IMR-90 (cell line): ENCODE measurements around the gene EXOC2. TPM values are rescaled to one million over a fixed set of nuclear protein-coding genes. Genes with fewer than 3 reads are reported as not detected.

Experiments
- ATAC-seq: fragments of 200-7000 bp; cut with Tn5 transposase; 2 replicates; pipeline ENCODE4 v1.9.1; 2020; ENCODE audit warnings: low read depth, mild to moderate bottlenecking, moderate library complexity
- BruUV-seq: library from RNA; stranded (reverse); fragments of 400-500 nt; replicated peaks from 2 replicates; lab custom pipeline; 2021; lab: Mats Ljungman, UMichigan
- CTCF ChIA-PET: fragments of 300-600 bp; formaldehyde crosslinking; extraction: SDS; loops from one replicate; lab custom pipeline; 2021; ENCODE audit warnings: antibody characterized with exemption; lab: Yijun Ruan, JAX
- POLR2A ChIA-PET: fragments of 300-600 bp; sonication (Branson Sonifier 250); formaldehyde crosslinking; loops from one replicate; lab custom pipeline; 2022; ENCODE audit warnings: antibody characterized with exemption; ENCODE audit not compliant: unreplicated experiment; lab: Charles Lee
- DNase-seq: peaks from one replicate; pipeline ENCODE4 v3.0.0; 2013
- H2AFZ ChIP-seq: replicated peaks from 2 replicates; pipeline ENCODE3; 2013; ENCODE audit warnings: low read length, mild to moderate bottlenecking; ENCODE audit not compliant: poor library complexity
- H2AK5ac ChIP-seq: 2 replicates; pipeline ENCODE4 v1.6.1; 2013; ENCODE audit warnings: low read depth, low read length, inconsistent platforms
- H2AK9ac ChIP-seq: replicated peaks from 2 replicates; pipeline ENCODE3; 2013; ENCODE audit warnings: mild to moderate bottlenecking, low read depth, low read length, moderate library complexity; ENCODE audit not compliant: poor library complexity
- H2BK120ac ChIP-seq: 2 replicates; pipeline ENCODE4 v1.6.1; 2013; ENCODE audit warnings: low read depth, low read length, inconsistent platforms
- H2BK15ac ChIP-seq: 3 replicates; pipeline ENCODE4 v1.6.1; 2013; ENCODE audit warnings: low read depth, low read length, inconsistent platforms
- H2BK20ac ChIP-seq: 2 replicates; pipeline ENCODE4 v1.6.1; 2013; ENCODE audit warnings: low read depth, mild to moderate bottlenecking, inconsistent platforms, low read length, moderate library complexity
- H2BK5ac ChIP-seq: 2 replicates; pipeline ENCODE4 v1.6.1; 2013; ENCODE audit warnings: mild to moderate bottlenecking, low read depth, low read length, inconsistent platforms; ENCODE audit not compliant: poor library complexity, severe bottlenecking
- H3K14ac ChIP-seq: replicated peaks from 2 replicates; pipeline ENCODE4 v1.6.1; 2013; ENCODE audit warnings: low read depth, low read length, inconsistent platforms
- H3K18ac ChIP-seq: 2 replicates; pipeline ENCODE4 v1.6.1; 2013; ENCODE audit warnings: low read depth, low read length, control low read depth
- H3K23ac ChIP-seq: 2 replicates; pipeline ENCODE4 v1.6.1; 2013; ENCODE audit warnings: low read depth, low read length, inconsistent platforms
- H3K27ac ChIP-seq: 2 replicates; pipeline ENCODE4 v1.5.1; 2013; ENCODE audit warnings: mild to moderate bottlenecking, control low read depth, low read length; ENCODE audit not compliant: insufficient read depth
- H3K27me3 ChIP-seq: 2 replicates; pipeline ENCODE4 v1.6.1; 2013; ENCODE audit warnings: low read length; ENCODE audit not compliant: control insufficient read depth, insufficient read depth
- H3K36me3 ChIP-seq: 2 replicates; pipeline ENCODE4 v1.6.1; 2013; ENCODE audit warnings: low read length, mixed read lengths; ENCODE audit not compliant: control insufficient read depth, insufficient read depth
- H3K4ac ChIP-seq: 2 replicates; pipeline ENCODE4 v1.6.1; 2013; ENCODE audit warnings: low read depth, low read length, inconsistent platforms
- H3K4me1 ChIP-seq: 2 replicates; pipeline ENCODE4 v1.6.1; 2013; ENCODE audit warnings: low read length, mixed read lengths; ENCODE audit not compliant: control insufficient read depth, insufficient read depth
- H3K4me2 ChIP-seq: 2 replicates; pipeline ENCODE4 v1.6.1; 2013; ENCODE audit warnings: low read depth, mild to moderate bottlenecking, control low read depth, low read length, moderate library complexity
- H3K4me3 ChIP-seq: 2 replicates; pipeline ENCODE4 v1.5.1; 2013; ENCODE audit warnings: low read depth, mild to moderate bottlenecking, control low read depth, low read length, moderate library complexity; ENCODE audit not compliant: insufficient read depth
- H3K56ac ChIP-seq: 2 replicates; pipeline ENCODE4 v1.6.1; 2013; ENCODE audit warnings: low read length, inconsistent platforms; ENCODE audit not compliant: insufficient read depth; ENCODE audit errors: extremely low read depth
- H3K79me1 ChIP-seq, 2 experiments: 2 replicates each; pipeline ENCODE4 v1.6.1; 2013; ENCODE audit warnings: low read length in 2 of 2, inconsistent platforms in 1 of 2, low read depth in 1 of 2
- H3K9ac ChIP-seq: 2 replicates; pipeline ENCODE4 v1.6.1; 2013; ENCODE audit warnings: low read depth, low read length, control low read depth
- H3K9me1 ChIP-seq: 2 replicates; pipeline ENCODE4 v1.6.1; 2013; ENCODE audit warnings: low read length, inconsistent platforms; ENCODE audit not compliant: insufficient read depth
- H3K9me3 ChIP-seq: 2 replicates; pipeline ENCODE4 v1.6.1; 2013; ENCODE audit warnings: low read length; ENCODE audit not compliant: control insufficient read depth, insufficient read depth
- H4K20me1 ChIP-seq: 2 replicates; pipeline ENCODE4 v1.6.1; 2013; ENCODE audit warnings: low read length, inconsistent platforms; ENCODE audit not compliant: insufficient read depth
- H4K5ac ChIP-seq: 2 replicates; pipeline ENCODE4 v1.6.1; 2013; ENCODE audit warnings: mild to moderate bottlenecking, low read depth, low read length, control low read depth
- H4K8ac ChIP-seq, 2 experiments: 2 replicates each; pipeline ENCODE4 v1.6.1; 2013; ENCODE audit warnings: low read depth in 2 of 2, low read length in 2 of 2, control low read depth in 1 of 2, inconsistent platforms in 1 of 2
- H4K91ac ChIP-seq: 2 replicates; pipeline ENCODE4 v1.6.1; 2013; ENCODE audit warnings: low read depth, low read length, inconsistent platforms; ENCODE audit not compliant: insufficient read depth
- BHLHE40 ChIP-seq: fragments of 150-350 bp; IDR thresholded peaks from 2 replicates; pipeline ENCODE4 v1.6.1; 2016; ENCODE audit warnings: mild to moderate bottlenecking, low read depth, low read length
- CHD1 ChIP-seq: IDR thresholded peaks from 2 replicates; pipeline ENCODE4 v1.6.1; 2012; ENCODE audit warnings: low read depth, low read length, improper control_type of control experiment
- CTCF ChIP-seq: conservative IDR thresholded peaks from 2 replicates; pipeline ENCODE4 v1.5.1; 2012; ENCODE audit warnings: mild to moderate bottlenecking, low read depth, low read length, improper control_type of control experiment
- ELK1 ChIP-seq: fragments of 150-350 bp; IDR thresholded peaks from 2 replicates; pipeline ENCODE4 v1.6.1; 2016; ENCODE audit warnings: low read depth, mild to moderate bottlenecking, low read length, moderate library complexity, borderline replicate concordance
- FOS ChIP-seq: fragments of 150-350 bp; IDR thresholded peaks from 2 replicates; pipeline ENCODE4 v1.6.1; 2016; ENCODE audit warnings: low read depth, low read length
- MAZ ChIP-seq: IDR thresholded peaks from 2 replicates; pipeline ENCODE4 v1.6.1; 2012; ENCODE audit warnings: low read depth, mild to moderate bottlenecking, low read length, improper control_type of control experiment, moderate library complexity, borderline replicate concordance
- MXI1 ChIP-seq: IDR thresholded peaks from 2 replicates; pipeline ENCODE4 v1.6.1; 2012; ENCODE audit warnings: low read depth, mild to moderate bottlenecking, low read length, moderate library complexity, borderline replicate concordance
- POLR2A ChIP-seq: IDR thresholded peaks from 2 replicates; pipeline ENCODE4 v1.6.1; 2012; ENCODE audit warnings: mild to moderate bottlenecking, low read depth, low read length
- RAD21 ChIP-seq: IDR thresholded peaks from 2 replicates; pipeline ENCODE4 v1.6.1; 2012; ENCODE audit warnings: low read length, improper control_type of control experiment
- RFX5 ChIP-seq: IDR thresholded peaks from 2 replicates; pipeline ENCODE4 v1.8.0; 2012; ENCODE audit warnings: low read depth, mild to moderate bottlenecking, low read length, moderate library complexity
- WGBS, 2 experiments: methylation state at CpG; one replicate each; pipeline versions ENCODE4 v1.1.5 to v1.1.7; 2013; ENCODE audit warnings: missing lambda C conversion rate in 2 of 2; ENCODE audit not compliant: insufficient read length in 1 of 2; ENCODE audit errors: extremely low coverage in 2 of 2; 5-methylcytosine and 5-hydroxymethylcytosine counted together
- dilution Hi-C: fragments of 300-500 bp; cut with HindIII; formaldehyde crosslinking; loops from one replicate; pipeline ENCODE4 v1.14.3; 2018; ENCODE audit warnings: low sequenced_read_pairs; ENCODE audit not compliant: unreplicated experiment
- in situ Hi-C: fragments of 300-500 bp; cut with MboI; formaldehyde crosslinking; loops from 3 replicates; pipeline ENCODE4 v1.14.3; 2019; ENCODE audit warnings: low sequenced_read_pairs, inconsistent platforms, mixed read lengths
- intact Hi-C: fragments of 100-400 bp; cut with micrococcal nuclease; formaldehyde crosslinking; loops from 2 replicates; pipeline ENCODE4 v1.10.0; 2022
- polyA plus RNA-seq, 3 experiments: library from polyadenylated mRNA; depleted of rRNA; stranded (reverse); fragments of >200 nt; gene quantifications; 2 replicates each; pipeline ENCODE4 v1.2.3, GENCODE V29; 2012; ENCODE audit warnings: low replicate concordance in 1 of 3
- total RNA-seq: library from RNA; depleted of rRNA; stranded (reverse); fragments of >200 nt; gene quantifications from 2 replicates; pipeline ENCODE4 v1.2.3, GENCODE V29; 2012

EXOC2 gene
- total and polyA plus RNA-seq, 2 of the 4 experiments (the other 2 are of a cell fraction): 13.1 to 37.3 TPM

GRCh38 chr6:484086-484745, 208.7 kb downstream of the EXOC2 start:
- intact Hi-C loops (no loop called here), in situ Hi-C loops (no loop called here), dilution Hi-C loops (no loop called here)
- Histone ChIP-seq H2BK5ac (no peak overlapping the region), H2AK9ac (no peak overlapping the region), H3K18ac (no peak overlapping the region), H2BK15ac (no peak overlapping the region), H3K9me1 (no peaks in the 10 kb centered on the region), H3K23ac (no peak overlapping the region), H3K9me3 (no peaks in the 10 kb centered on the region), H3K4me3 (no peak overlapping the region), H3K27ac (no peak overlapping the region), H2BK120ac (no peak overlapping the region), H4K5ac (no peak overlapping the region), H3K27me3 (no peaks in the 10 kb centered on the region), H3K4ac (no peak overlapping the region), H3K4me2 (no peak overlapping the region), H3K14ac (no peak overlapping the region), H3K79me1 (no peaks in the 10 kb centered on the region), H3K9ac (no peak overlapping the region), H3K36me3 (peaks cover 16% of the 10 kb centered on the region), H3K4me1 (no peaks in the 10 kb centered on the region), H4K91ac (no peak overlapping the region), H4K20me1 (no peaks in the 10 kb centered on the region), H2BK20ac (no peak overlapping the region), H4K8ac (no peak overlapping the region), H2AFZ (no peak overlapping the region), H2AK5ac (no peak overlapping the region), H3K56ac (no peak overlapping the region)
- 100% methylated on average over 1 of the region's 4 CpGs; no CpG with 5 or more reads in 1 of the 2 experiments for WGBS, 2 experiments
- BruUV-seq: no TSS peak
- DNase-seq (peak; percentile 16), ATAC-seq (no peak)
- TF ChIP-seq RAD21 (no peak), POLR2A (no peak), BHLHE40 (no peak), MAZ (no peak), ELK1 (no peak), RFX5 (no peak), CTCF (no peak), MXI1 (no peak), FOS (no peak), CHD1 (no peak)
- POLR2A ChIA-PET: no interaction called here
- CTCF ChIA-PET: no interaction called here
